ES-I3 (cell line): ENCODE measurements around the gene SAMD11.

Experiments
- H3K36me3 ChIP-seq: 2 replicates; pipeline ENCODE4 v1.6.1; 2013; ENCODE audit warnings: mild to moderate bottlenecking, low read length, control low read depth, moderate library complexity; ENCODE audit not compliant: insufficient read depth
- H3K4me1 ChIP-seq: 2 replicates; pipeline ENCODE4 v1.6.1; 2013; ENCODE audit warnings: mild to moderate bottlenecking, control low read depth, low read length; ENCODE audit not compliant: insufficient read depth
- H3K9ac ChIP-seq: 2 replicates; pipeline ENCODE4 v1.6.1; 2013; ENCODE audit warnings: low read depth, mild to moderate bottlenecking, low read length, moderate library complexity
- H3K9me3 ChIP-seq: 2 replicates; pipeline ENCODE4 v1.6.1; 2013; ENCODE audit warnings: mild to moderate bottlenecking, low read length, moderate library complexity; ENCODE audit not compliant: control insufficient read depth, insufficient read depth

SAMD11 gene

GRCh38 chr1:899636-900317 lies 23.9 kb upstream of the SAMD11 start:
- Histone ChIP-seq H3K36me3 (no peaks in the 10 kb centered on the region), H3K4me1 (no peaks in the 10 kb centered on the region), H3K9me3 (no peaks in the 10 kb centered on the region), H3K9ac (no peak overlapping the region)

GRCh38 chr1:901108-901859 lies 22.4 kb upstream of the SAMD11 start:
- H3K4me1 ChIP-seq, result no peaks in the 10 kb centered on the region
- H3K9me3 ChIP-seq, result no peaks in the 10 kb centered on the region
- H3K9ac ChIP-seq, result no peak overlapping the region
- H3K36me3 ChIP-seq, result no peaks in the 10 kb centered on the region

- Histone ChIP-seq H3K4me1 (no peaks in the 10 kb centered on the region), H3K9me3 (no peaks in the 10 kb centered on the region), H3K9ac (no peak overlapping the region), H3K36me3 (no peaks in the 10 kb centered on the region)
Measured at GRCh38 chr1:902802-903201, 20.9 kb upstream of the SAMD11 start.

- H3K36me3 ChIP-seq, result no peaks in the 10 kb centered on the region
- no peaks in the 10 kb centered on the region for H3K4me1 ChIP-seq
- H3K9ac ChIP-seq, result no peak overlapping the region
- no peaks in the 10 kb centered on the region for H3K9me3 ChIP-seq
Measured at GRCh38 chr1:903305-903704, 20.4 kb upstream of the SAMD11 start.

- no peaks in the 10 kb centered on the region for H3K36me3 ChIP-seq
- no peaks in the 10 kb centered on the region for H3K9me3 ChIP-seq
- no peaks in the 10 kb centered on the region for H3K4me1 ChIP-seq
- no peak overlapping the region for H3K9ac ChIP-seq
Measured at GRCh38 chr1:903721-904271, 19.9 kb upstream of the SAMD11 start.

GRCh38 chr1:904310-904950 lies 19.3 kb upstream of the SAMD11 start:
- Histone ChIP-seq H3K4me1 (no peaks in the 10 kb centered on the region), H3K9ac (peak overlapping the region; percentile 11; the same call in 1 of the 2 replicates), H3K9me3 (no peaks in the 10 kb centered on the region), H3K36me3 (no peaks in the 10 kb centered on the region)

- H3K9me3 ChIP-seq, result no peaks in the 10 kb centered on the region
- no peaks in the 10 kb centered on the region for H3K4me1 ChIP-seq
- peak overlapping the region; percentile 46 for H3K9ac ChIP-seq
- H3K36me3 ChIP-seq, result no peaks in the 10 kb centered on the region
Measured at GRCh38 chr1:905071-905749, 18.5 kb upstream of the SAMD11 start.

- Histone ChIP-seq H3K9me3 (no peaks in the 10 kb centered on the region), H3K36me3 (no peaks in the 10 kb centered on the region), H3K4me1 (no peaks in the 10 kb centered on the region), H3K9ac (no peak overlapping the region)
Measured at GRCh38 chr1:905811-906599, 17.7 kb upstream of the SAMD11 start.

- Histone ChIP-seq H3K36me3 (no peaks in the 10 kb centered on the region), H3K9me3 (no peaks in the 10 kb centered on the region), H3K4me1 (no peaks in the 10 kb centered on the region), H3K9ac (no peak overlapping the region)
Measured at GRCh38 chr1:906600-907420, 16.9 kb upstream of the SAMD11 start.

GRCh38 chr1:907611-908451 lies 15.9 kb upstream of the SAMD11 start:
- H3K9ac ChIP-seq, result no peak overlapping the region

GRCh38 chr1:908661-909060 lies 15.1 kb upstream of the SAMD11 start:
- no peaks in the 10 kb centered on the region for H3K4me1 ChIP-seq
- H3K9me3 ChIP-seq, result no peaks in the 10 kb centered on the region
- no peaks in the 10 kb centered on the region for H3K36me3 ChIP-seq
- H3K9ac ChIP-seq, result no peak overlapping the region

More at GRCh38 chr1:907611-908451, 15.9 kb upstream of the SAMD11 start:
- H3K9me3 ChIP-seq, result no peaks in the 10 kb centered on the region
- no peaks in the 10 kb centered on the region for H3K4me1 ChIP-seq
- H3K36me3 ChIP-seq, result no peaks in the 10 kb centered on the region

GRCh38 chr1:909861-910310 lies 13.8 kb upstream of the SAMD11 start:
- no peaks in the 10 kb centered on the region for H3K36me3 ChIP-seq
- H3K4me1 ChIP-seq, result no peaks in the 10 kb centered on the region
- no peak overlapping the region for H3K9ac ChIP-seq
- H3K9me3 ChIP-seq, result no peaks in the 10 kb centered on the region
